Measurements from ENCODE around the gene GDF15.
"Not testable (repeated sequence)": the region's sequence is repeated elsewhere in the genome, so short reads cannot be mapped to it uniquely, and the experiment has no call there.

DNA sequence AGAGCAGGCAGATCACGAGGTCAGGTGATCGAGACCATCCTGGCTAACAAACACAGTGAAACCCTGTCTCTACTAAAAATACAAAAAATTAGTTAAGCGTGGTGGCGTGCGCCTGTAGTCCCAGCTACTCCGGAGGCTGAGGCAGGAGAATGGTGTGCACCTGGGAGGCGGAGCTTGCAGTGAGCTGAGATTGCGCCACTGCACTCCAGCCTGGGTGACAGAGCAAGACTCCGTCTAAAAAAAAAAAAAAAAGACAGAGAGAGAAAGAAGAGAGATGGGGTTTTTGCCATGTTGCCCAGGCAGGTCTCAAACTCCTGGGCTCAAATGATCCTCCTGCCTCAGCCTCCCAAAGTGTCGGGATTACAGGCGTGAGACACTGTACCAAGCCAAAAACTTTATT is 19.8 kb downstream of the GDF15 start:
- not testable (repeated sequence) for TF ChIP-seq EZH2phosphoT487, CTCF (IDR thresholded peaks at IDR 0.05; ENCODE audit: low read length)

All from MM.1S (cell line).